Endothelial cell (in vitro differentiated cells): ENCODE data around the gene ANKRD34B. TPM values are rescaled to one million over a fixed set of nuclear protein-coding genes. Genes with fewer than 3 reads are reported as not detected.

Experiments
- DNase-seq: peaks from one replicate; pipeline ENCODE4 v3.0.0; 2021; ENCODE audit warnings: low spot score
- H3K27ac Mint-ChIP-seq: one replicate; pipeline ENCODE4 v1.8.0; 2021; ENCODE audit warnings: mixed read lengths, inconsistent platforms; ENCODE audit not compliant: unreplicated experiment
- H3K27me3 Mint-ChIP-seq: one replicate; pipeline ENCODE4 v1.8.0; 2021; ENCODE audit warnings: mild to moderate bottlenecking, moderate library complexity, mixed read lengths, inconsistent platforms; ENCODE audit not compliant: unreplicated experiment
- H3K36me3 Mint-ChIP-seq: one replicate; pipeline ENCODE4 v1.8.0; 2021; ENCODE audit warnings: mild to moderate bottlenecking, low read depth, mixed read lengths, inconsistent platforms; ENCODE audit not compliant: unreplicated experiment
- H3K4me1 Mint-ChIP-seq: one replicate; pipeline ENCODE4 v1.8.0; 2021; ENCODE audit warnings: mild to moderate bottlenecking, mixed read lengths, inconsistent platforms; ENCODE audit not compliant: unreplicated experiment
- H3K4me3 Mint-ChIP-seq: one replicate; pipeline ENCODE4 v1.8.0; 2021; ENCODE audit warnings: mild to moderate bottlenecking, mixed read lengths, inconsistent platforms; ENCODE audit not compliant: unreplicated experiment
- H3K9me3 Mint-ChIP-seq: one replicate; pipeline ENCODE4 v1.8.0; 2021; ENCODE audit warnings: mixed read lengths, inconsistent platforms; ENCODE audit not compliant: unreplicated experiment
- CTCF ChIP-seq: fragments of 200-600 bp; sonication (generic); IDR thresholded peaks from one replicate; pipeline ENCODE4 v1.5.0; 2021; ENCODE audit warnings: antibody characterized with exemption; ENCODE audit not compliant: unreplicated experiment
- total RNA-seq: library from RNA; stranded (reverse); fragmentation: NEBNext Ultra II Directional; extraction: Animal tissue kit (Norgen Biotek cat#: 25700); gene quantifications from one replicate; pipeline ENCODE4 v1.2.1, GENCODE V29; 2021; ENCODE audit not compliant: unreplicated experiment

ANKRD34B gene
- total RNA-seq, 1 donor from 2014 or later: 0.62 TPM

GRCh38 chr5:80540691-80541090, 29.4 kb downstream of the ANKRD34B start:
- Mint-ChIP-seq H3K36me3 (no peaks in the 10 kb centered on the region), H3K4me1 (peaks cover 20% of the 10 kb centered on the region), H3K9me3 (peaks cover 8% of the 10 kb centered on the region), H3K27ac (peak overlapping the region; percentile 84), H3K4me3 (no peak overlapping the region), H3K27me3 (peaks cover 2% of the 10 kb centered on the region)
- no peak for TF ChIP-seq CTCF
- DNase-seq: no peak

- DNase-seq: no peak
- no peaks in the 10 kb centered on the region for H3K9me3 Mint-ChIP-seq
These were observed 53.3 kb downstream of the ANKRD34B start for GRCh38 chr5:80516826-80517225.

GRCh38 chr5:80509362-80509761, 60.7 kb downstream of the ANKRD34B start:
- no peak overlapping the region for H3K4me3 Mint-ChIP-seq
- H3K27ac Mint-ChIP-seq: no peak overlapping the region
- H3K4me1 Mint-ChIP-seq: peaks cover 3% of the 10 kb centered on the region
- H3K36me3 Mint-ChIP-seq: no peaks in the 10 kb centered on the region
- no peaks in the 10 kb centered on the region for H3K9me3 Mint-ChIP-seq
- DNase-seq: no peak
- no peaks in the 10 kb centered on the region for H3K27me3 Mint-ChIP-seq
- no peak for TF ChIP-seq CTCF

More at GRCh38 chr5:80516826-80517225, 53.3 kb downstream of the ANKRD34B start:
- TF ChIP-seq CTCF: no peak
- H3K36me3 Mint-ChIP-seq: no peaks in the 10 kb centered on the region
- no peaks in the 10 kb centered on the region for H3K4me1 Mint-ChIP-seq
- no peak overlapping the region for H3K4me3 Mint-ChIP-seq
- H3K27ac Mint-ChIP-seq: no peak overlapping the region
- H3K27me3 Mint-ChIP-seq: no peaks in the 10 kb centered on the region

GRCh38 chr5:80508844-80509243, 61.2 kb downstream of the ANKRD34B start:
- Mint-ChIP-seq H3K9me3 (no peaks in the 10 kb centered on the region), H3K4me3 (no peak overlapping the region), H3K27me3 (no peaks in the 10 kb centered on the region), H3K36me3 (no peaks in the 10 kb centered on the region), H3K4me1 (peaks cover 3% of the 10 kb centered on the region), H3K27ac (no peak overlapping the region)
- TF ChIP-seq CTCF: no peak
- DNase-seq: no peak

GRCh38 chr5:80507663-80508062, 62.4 kb downstream of the ANKRD34B start:
- Mint-ChIP-seq H3K9me3 (no peaks in the 10 kb centered on the region), H3K4me3 (no peak overlapping the region), H3K36me3 (no peaks in the 10 kb centered on the region), H3K27me3 (no peaks in the 10 kb centered on the region), H3K27ac (no peak overlapping the region), H3K4me1 (peaks cover 3% of the 10 kb centered on the region)
- TF ChIP-seq CTCF: no peak
- DNase-seq: no peak

Other genes starting within 250 kb of the ANKRD34B start
- gene ZFYVE16, start 162.2 kb downstream of the ANKRD34B start, total RNA-seq: 80.5 TPM
- 2.1 TPM for gene FAM151B, start 82.2 kb downstream of the ANKRD34B start, total RNA-seq
- gene MSH3, start 84.4 kb upstream of the ANKRD34B start, total RNA-seq: 13.0 TPM
- gene DHFR, start 84.7 kb upstream of the ANKRD34B start, total RNA-seq: 20.1 TPM